SK-MEL-5 (cell line): ENCODE data around the gene MACROD1. TPM values are rescaled to one million over a fixed set of nuclear protein-coding genes. Genes with fewer than 3 reads are reported as not detected.

ENCODE experiments used
- DNase-seq: peaks from one replicate; pipeline ENCODE4 v3.0.0-alpha.2; 2016; ENCODE audit warnings: low read depth, low spot score
- in situ Hi-C: cut with HindIII; loops from 2 replicates; pipeline ENCODE4 v1.10.0; 2016; ENCODE audit warnings: low sequenced_read_pairs, high pct_unique_total_duplicates, low pct_unique_long_range_greater_than_20kb
- total RNA-seq: library from RNA; depleted of rRNA; stranded (reverse); fragments of >200 nt; shearing (Covaris generic); gene quantifications from 2 replicates; pipeline ENCODE4 v1.2.3, GENCODE V29; 2014

MACROD1 gene
- total RNA-seq, 1 experiment from 2014 or later = 15.7 TPM

GRCh38 chr11:64042301-64042700, 123.6 kb downstream of the MACROD1 start:
- in situ Hi-C loops = no loop called here

GRCh38 chr11:64041846-64042245, 124.1 kb downstream of the MACROD1 start:
- DNase-seq = no peak
- in situ Hi-C loops = no loop called here

More at GRCh38 chr11:64042301-64042700, 123.6 kb downstream of the MACROD1 start:
- DNase-seq = no peak

GRCh38 chr11:64040684-64041322, 125.1 kb downstream of the MACROD1 start:
- no peak for DNase-seq
- in situ Hi-C loops = no loop called here

GRCh38 chr11:64039012-64039665, 126.8 kb downstream of the MACROD1 start:
- no peak for DNase-seq
- in situ Hi-C loops = no loop called here

GRCh38 chr11:64038500-64038899, 127.4 kb downstream of the MACROD1 start:
- DNase-seq = no peak
- in situ Hi-C loops = no loop called here

GRCh38 chr11:64037027-64037634, 128.8 kb downstream of the MACROD1 start:
- no peak for DNase-seq
- in situ Hi-C loops = no loop called here

- no peak for DNase-seq
- in situ Hi-C loops = no loop called here
These were observed 129.6 kb downstream of the MACROD1 start for GRCh38 chr11:64036087-64037026.

- in situ Hi-C loops = no loop called here
These were observed 130.3 kb downstream of the MACROD1 start, which contains the start of gene FLRT1 for GRCh38 chr11:64035576-64035975. Gene FLRT1 (plus strand): TSS chr11:64035931. CDS start chr11:64116268, 80,337 bp downstream.

GRCh38 chr11:64035081-64035524, 130.8 kb downstream of the MACROD1 start:
- no peak for DNase-seq
- in situ Hi-C loops = no loop called here

More at GRCh38 chr11:64035576-64035975, 130.3 kb downstream of the MACROD1 start, which contains the start of gene FLRT1:
- no peak for DNase-seq

- in situ Hi-C loops = no loop called here
- no peak for DNase-seq
These were observed 131.5 kb downstream of the MACROD1 start for GRCh38 chr11:64034411-64034811.

GRCh38 chr11:64032050-64032449, 133.9 kb downstream of the MACROD1 start:
- no peak for DNase-seq

GRCh38 chr11:64031001-64031400, 134.9 kb downstream of the MACROD1 start:
- DNase-seq = no peak
- in situ Hi-C loops = no loop called here

More at GRCh38 chr11:64032050-64032449, 133.9 kb downstream of the MACROD1 start:
- in situ Hi-C loops = no loop called here

GRCh38 chr11:64029773-64030172, 136.1 kb downstream of the MACROD1 start:
- in situ Hi-C loops = no loop called here
- no peak for DNase-seq

- no peak for DNase-seq
- in situ Hi-C loops = no loop called here
These were observed 137.4 kb downstream of the MACROD1 start for GRCh38 chr11:64028398-64029115.

- no peak for DNase-seq
- in situ Hi-C loops = no loop called here
These were observed 138.1 kb downstream of the MACROD1 start for GRCh38 chr11:64027651-64028397.

- in situ Hi-C loops = no loop called here
- no peak for DNase-seq
These were observed 139.2 kb downstream of the MACROD1 start for GRCh38 chr11:64026575-64027205.
